ENCODE measurements around the gene CD83. TPM values are rescaled to one million over a fixed set of nuclear protein-coding genes. Genes with fewer than 3 reads are reported as not detected.

Gene CD83, protein sequence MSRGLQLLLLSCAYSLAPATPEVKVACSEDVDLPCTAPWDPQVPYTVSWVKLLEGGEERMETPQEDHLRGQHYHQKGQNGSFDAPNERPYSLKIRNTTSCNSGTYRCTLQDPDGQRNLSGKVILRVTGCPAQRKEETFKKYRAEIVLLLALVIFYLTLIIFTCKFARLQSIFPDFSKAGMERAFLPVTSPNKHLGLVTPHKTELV
- 1.2 and 1.7 TPM in 2 replicates for total RNA-seq

DNA sequence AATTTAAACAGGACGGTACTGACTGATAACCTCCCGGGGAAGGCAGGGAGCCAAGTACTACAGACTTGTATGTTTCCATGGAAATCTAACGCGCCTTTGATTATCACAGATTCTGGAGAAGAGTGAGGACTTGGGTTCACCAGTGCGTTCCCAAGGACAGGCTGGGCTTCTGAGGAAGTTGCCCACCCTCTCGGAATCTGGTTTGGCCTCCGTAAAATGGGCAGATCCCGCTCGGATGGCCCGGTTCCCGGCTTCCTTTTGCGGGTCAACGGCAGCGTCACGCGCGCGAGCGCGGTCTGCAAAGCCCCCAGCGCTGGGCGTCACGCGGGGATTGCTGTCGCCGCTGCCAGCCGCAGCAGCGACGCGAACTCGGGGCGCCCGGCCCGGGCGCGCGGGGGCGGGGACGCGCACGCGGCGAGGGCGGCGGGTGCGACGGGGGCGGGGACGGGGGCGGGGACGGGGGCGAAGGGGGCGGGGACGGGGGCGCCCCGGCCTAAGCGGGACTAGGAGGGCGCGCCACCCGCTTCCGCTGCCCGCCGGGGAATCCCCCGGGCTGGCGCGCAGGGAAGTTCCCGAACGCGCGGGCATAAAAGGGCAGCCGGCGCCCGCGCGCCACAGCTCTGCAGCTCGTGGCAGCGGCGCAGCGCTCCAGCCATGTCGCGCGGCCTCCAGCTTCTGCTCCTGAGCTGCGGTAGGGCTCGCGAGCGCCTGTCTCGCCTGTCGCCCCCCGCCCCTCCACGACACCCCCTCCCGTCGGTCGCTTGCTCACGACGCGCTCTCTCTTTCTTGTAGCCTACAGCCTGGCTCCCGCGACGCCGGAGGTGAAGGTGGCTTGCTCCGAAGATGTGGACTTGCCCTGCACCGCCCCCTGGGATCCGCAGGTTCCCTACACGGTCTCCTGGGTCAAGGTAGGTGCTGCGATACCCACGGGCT, at the start of gene CD83:
Gene CD83, plus strand, starts transcription at position 615 of the 933 bp plus-strand sequence. Its CDS starts 40 bp downstream, at position 655.

Other genes starting within 250 kb of the CD83 start
- 0.30 and 1.8 TPM in 2 replicates for gene RNF182, start 192.8 kb upstream of the CD83 start, total RNA-seq

All from smooth muscle cell of the umbilical artery (primary cell).